Karpas-422 (cell line): ENCODE measurements around the gene NFIA. TPM values are rescaled to one million over a fixed set of nuclear protein-coding genes. Genes with fewer than 3 reads are reported as not detected.
A peak's percentile ranks its signal among the peaks of the same experiment; 100 is the strongest.

Experiments
- DNase-seq: peaks from one replicate; pipeline ENCODE4 v3.0.0-alpha.2; 2015
- H2AFZ ChIP-seq: fragments of 200-600 bp; sonication (generic); 2 replicates; pipeline ENCODE4 v1.6.1; 2014; ENCODE audit warnings: antibody characterized with exemption, low read length, mixed read lengths
- H3K27ac ChIP-seq: fragments of 200-600 bp; sonication (generic); 2 replicates; pipeline ENCODE4 v1.5.1; 2014; ENCODE audit warnings: mild to moderate bottlenecking, low read length, moderate library complexity
- H3K27me3 ChIP-seq: fragments of 200-600 bp; sonication (generic); 2 replicates; pipeline ENCODE4 v1.6.1; 2014; ENCODE audit warnings: low read length, mixed read lengths
- H3K36me3 ChIP-seq: fragments of 200-600 bp; sonication (generic); 2 replicates; pipeline ENCODE4 v1.6.1; 2014; ENCODE audit warnings: low read length, mixed read lengths; ENCODE audit not compliant: insufficient read depth
- H3K4me1 ChIP-seq: fragments of 200-600 bp; sonication (generic); 2 replicates; pipeline ENCODE4 v1.6.1; 2014; ENCODE audit warnings: mild to moderate bottlenecking, low read length, mixed read lengths
- H3K4me2 ChIP-seq: fragments of 200-600 bp; sonication (generic); 2 replicates; pipeline ENCODE4 v1.6.1; 2014; ENCODE audit warnings: low read length, low read depth, mild to moderate bottlenecking; ENCODE audit not compliant: poor library complexity, severe bottlenecking
- H3K4me3 ChIP-seq: fragments of 200-600 bp; sonication (generic); 2 replicates; pipeline ENCODE4 v1.5.1; 2014; ENCODE audit warnings: mild to moderate bottlenecking, antibody characterized with exemption, low read length, mixed read lengths
- H3K79me2 ChIP-seq: fragments of 200-600 bp; sonication (generic); 2 replicates; pipeline ENCODE4 v1.6.1; 2014; ENCODE audit warnings: mild to moderate bottlenecking, low read length, mixed read lengths
- H3K9ac ChIP-seq: fragments of 200-600 bp; sonication (generic); 2 replicates; pipeline ENCODE4 v1.6.0; 2014; ENCODE audit warnings: low read length
- H3K9me2 ChIP-seq: fragments of 200-600 bp; sonication (generic), shearing (Covaris generic); replicated peaks from 2 replicates; pipeline ENCODE4 v1.6.0; 2014; ENCODE audit warnings: mild to moderate bottlenecking, low read length, moderate library complexity; ENCODE audit not compliant: insufficient read depth
- H3K9me3 ChIP-seq: fragments of 300-700, 200-600 bp; sonication (generic); 2 replicates; pipeline ENCODE4 v1.6.1; 2014; ENCODE audit warnings: low read length, mixed read lengths
- H4K20me1 ChIP-seq: fragments of 200-600 bp; sonication (generic); 2 replicates; pipeline ENCODE4 v1.6.1; 2014; ENCODE audit warnings: mild to moderate bottlenecking, antibody characterized with exemption, low read length, low read depth; ENCODE audit not compliant: insufficient read depth
- total RNA-seq: library from RNA; depleted of rRNA; stranded (reverse); fragments of >200 nt; shearing (Covaris generic); gene quantifications from 2 replicates; pipeline ENCODE4 v1.2.3, GENCODE V29; 2014; ENCODE audit warnings: low replicate concordance

The NFIA gene
- total RNA-seq, 1 experiment from 2014 or later, result 38.3 TPM

DNA sequence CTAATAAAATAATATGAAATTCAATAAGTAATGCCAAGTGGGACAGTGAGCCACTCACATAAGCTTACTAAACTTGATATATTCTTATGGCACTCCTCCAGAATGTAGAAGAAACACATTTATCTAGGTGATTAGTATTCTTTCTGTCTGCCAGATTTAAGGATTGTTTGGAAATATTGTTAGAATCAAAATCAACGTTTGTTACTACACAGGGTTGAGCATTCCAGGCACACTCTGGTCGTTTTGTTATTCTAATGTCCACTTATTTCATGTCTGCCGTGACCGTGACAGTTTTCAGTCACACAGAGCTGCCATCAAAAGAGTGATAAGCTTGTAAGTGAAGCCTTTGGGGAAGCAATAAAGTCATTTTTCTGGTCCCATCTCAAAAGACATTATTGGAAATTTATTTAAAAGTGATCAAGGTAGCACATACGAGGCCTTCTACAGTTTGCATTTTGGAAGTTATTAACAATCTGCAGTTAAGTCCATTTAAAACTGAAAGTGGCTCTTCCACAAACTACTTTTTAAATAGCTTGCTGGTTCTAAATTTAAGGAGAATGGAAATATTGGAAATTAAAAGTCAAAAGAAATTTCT lies 38.0 kb downstream of the NFIA start:
- peak overlapping the region; percentile 50 for H3K9ac ChIP-seq
- H3K9me3 ChIP-seq, result no peaks in the 10 kb centered on the region
- H3K27ac ChIP-seq, result peak overlapping the region; percentile 58
- no peaks in the 10 kb centered on the region for H3K27me3 ChIP-seq
- no peaks in the 10 kb centered on the region for H3K36me3 ChIP-seq
- H3K4me2 ChIP-seq, result peak overlapping the region; percentile 56
- peak overlapping the region; percentile 35 for H3K4me3 ChIP-seq
- no peaks in the 10 kb centered on the region for H4K20me1 ChIP-seq
- no peak for DNase-seq
- H3K9me2 ChIP-seq, result no peaks in the 10 kb centered on the region
- peaks cover 63% of the 10 kb centered on the region for H3K4me1 ChIP-seq
- H3K79me2 ChIP-seq, result peaks cover 79% of the 10 kb centered on the region
- no peak overlapping the region for H2AFZ ChIP-seq

DNA sequence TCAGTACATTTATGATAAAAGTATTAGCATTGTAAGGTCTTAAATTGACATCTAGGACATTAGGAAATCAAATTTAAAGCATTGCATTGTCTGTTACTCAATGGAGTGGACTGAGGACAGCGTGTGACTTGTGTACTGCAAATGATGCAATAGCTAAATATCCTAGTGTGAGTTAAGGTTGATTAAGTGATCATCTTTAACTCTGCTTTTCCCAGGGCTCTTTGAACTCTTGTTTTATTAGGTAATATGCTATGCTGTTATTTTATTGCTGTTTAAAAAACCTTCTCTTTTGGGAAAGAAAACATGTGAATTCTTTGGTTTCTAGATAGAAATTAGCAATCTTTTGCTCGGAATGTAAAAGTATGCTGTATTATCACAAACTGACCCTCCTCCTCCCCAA lies 38.6 kb downstream of the NFIA start:
- Histone ChIP-seq H2AFZ (no peak overlapping the region), H3K9me2 (no peaks in the 10 kb centered on the region), H3K79me2 (peaks cover 75% of the 10 kb centered on the region), H4K20me1 (no peaks in the 10 kb centered on the region), H3K4me1 (peaks cover 63% of the 10 kb centered on the region), H3K4me2 (peak overlapping the region; percentile 56), H3K27me3 (no peaks in the 10 kb centered on the region), H3K9ac (peak overlapping the region; percentile 50), H3K9me3 (no peaks in the 10 kb centered on the region), H3K36me3 (no peaks in the 10 kb centered on the region), H3K4me3 (peak overlapping the region; percentile 35; the same call in 1 of the 2 replicates), H3K27ac (peak overlapping the region; percentile 58; the same call in 1 of the 2 replicates)
- no peak for DNase-seq

DNA sequence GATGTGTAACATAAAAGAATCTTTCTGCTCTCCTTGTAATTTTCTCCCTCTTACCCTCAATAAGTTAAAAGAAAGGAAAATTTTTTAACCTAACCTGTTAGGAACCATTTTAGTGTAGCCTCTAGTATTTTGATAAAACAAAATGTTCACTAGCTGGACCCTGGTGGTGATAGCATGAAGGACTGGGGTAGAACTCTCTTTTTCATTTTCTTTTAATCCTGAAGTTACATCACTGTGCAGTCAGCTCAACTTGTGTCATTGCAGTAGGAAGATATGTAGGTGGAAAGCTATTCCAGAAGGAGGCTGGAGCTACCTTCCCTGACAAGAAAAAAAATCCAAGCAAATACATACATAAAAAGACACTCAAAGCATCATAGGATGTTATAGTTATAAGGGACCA lies 39.3 kb downstream of the NFIA start:
- H3K4me3 ChIP-seq, result no peak overlapping the region
- H3K79me2 ChIP-seq, result peaks cover 69% of the 10 kb centered on the region
- H3K27me3 ChIP-seq, result no peaks in the 10 kb centered on the region
- H2AFZ ChIP-seq, result no peak overlapping the region
- no peak overlapping the region for H3K9ac ChIP-seq
- H3K27ac ChIP-seq, result peak overlapping the region; percentile 58
- H3K4me2 ChIP-seq, result peak overlapping the region; percentile 21
- no peaks in the 10 kb centered on the region for H3K36me3 ChIP-seq
- no peaks in the 10 kb centered on the region for H3K9me2 ChIP-seq
- H4K20me1 ChIP-seq, result no peaks in the 10 kb centered on the region
- DNase-seq, result no peak
- peaks cover 63% of the 10 kb centered on the region for H3K4me1 ChIP-seq
- no peaks in the 10 kb centered on the region for H3K9me3 ChIP-seq

DNA sequence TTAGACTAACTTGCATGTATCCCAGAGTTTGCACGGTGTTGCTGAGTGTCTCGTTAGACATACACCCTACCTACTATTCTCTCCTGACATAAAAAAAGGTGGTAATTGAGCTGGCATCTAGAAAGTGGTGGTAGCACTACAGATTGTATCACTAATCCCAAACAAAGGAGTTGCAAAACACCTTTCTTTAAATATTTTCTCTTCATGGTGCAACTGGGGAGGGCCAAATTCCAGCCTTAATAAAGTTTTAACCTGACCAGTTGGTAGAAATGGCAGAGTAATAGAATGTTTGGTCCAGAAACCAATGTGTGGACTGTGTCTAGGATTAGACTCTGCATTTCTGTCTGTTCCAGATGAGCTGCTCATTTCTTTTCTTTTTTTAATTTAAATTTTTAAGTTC lies 40.0 kb downstream of the NFIA start:
- Histone ChIP-seq H2AFZ (no peak overlapping the region), H3K9me2 (no peaks in the 10 kb centered on the region), H3K9ac (no peak overlapping the region), H3K9me3 (no peaks in the 10 kb centered on the region), H4K20me1 (no peaks in the 10 kb centered on the region), H3K36me3 (no peaks in the 10 kb centered on the region), H3K27ac (peak overlapping the region; percentile 58), H3K27me3 (no peaks in the 10 kb centered on the region), H3K4me2 (peak overlapping the region; percentile 31), H3K79me2 (peaks cover 66% of the 10 kb centered on the region), H3K4me1 (peaks cover 63% of the 10 kb centered on the region), H3K4me3 (no peak overlapping the region)
- no peak for DNase-seq

DNA sequence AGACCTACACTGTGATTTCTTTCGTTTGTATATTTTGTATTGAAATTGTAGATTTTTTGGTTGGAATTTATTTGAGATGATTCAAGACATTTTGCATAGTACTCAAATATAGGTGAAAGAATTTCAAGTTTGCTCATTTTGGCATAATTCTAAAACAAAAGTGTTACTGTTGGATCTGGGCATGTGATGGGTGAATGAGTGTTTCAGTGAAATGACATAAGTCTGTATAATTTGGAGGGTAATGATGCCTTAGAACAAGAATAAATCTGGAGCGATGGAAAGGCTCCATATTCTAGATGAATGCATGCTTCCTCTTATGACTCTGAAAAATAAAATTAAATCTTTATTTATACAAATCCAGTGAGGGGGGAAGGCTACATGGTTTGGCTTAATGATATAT lies 41.0 kb downstream of the NFIA start:
- H3K4me2 ChIP-seq, result no peak overlapping the region
- peaks cover 61% of the 10 kb centered on the region for H3K79me2 ChIP-seq
- H3K9me3 ChIP-seq, result no peaks in the 10 kb centered on the region
- H2AFZ ChIP-seq, result no peak overlapping the region
- no peaks in the 10 kb centered on the region for H3K36me3 ChIP-seq
- H3K4me1 ChIP-seq, result peaks cover 63% of the 10 kb centered on the region
- H4K20me1 ChIP-seq, result no peaks in the 10 kb centered on the region
- no peak overlapping the region for H3K4me3 ChIP-seq
- peak overlapping the region; percentile 58; the same call in 1 of the 2 replicates for H3K27ac ChIP-seq
- DNase-seq, result no peak
- no peaks in the 10 kb centered on the region for H3K27me3 ChIP-seq
- no peaks in the 10 kb centered on the region for H3K9me2 ChIP-seq
- H3K9ac ChIP-seq, result no peak overlapping the region

DNA sequence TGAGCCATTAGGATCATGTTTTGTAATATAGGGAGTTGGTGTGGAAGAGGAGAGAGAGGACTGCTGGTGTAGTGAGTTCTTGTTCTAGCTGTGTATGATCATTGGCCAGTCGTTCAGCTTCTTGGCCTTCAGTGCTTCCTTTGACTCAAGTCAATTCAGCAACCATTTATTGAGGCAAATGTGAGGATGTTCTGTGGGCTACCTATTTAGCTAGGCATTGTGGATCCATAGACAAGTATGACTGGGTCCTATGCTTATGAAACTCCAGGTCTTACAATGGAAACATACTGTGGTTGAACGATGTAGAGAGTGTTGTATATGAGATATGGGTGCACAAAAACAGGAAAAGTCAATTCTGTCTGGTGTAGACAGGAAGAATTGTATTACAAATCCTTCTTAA lies 41.7 kb downstream of the NFIA start:
- no peaks in the 10 kb centered on the region for H3K9me3 ChIP-seq
- H3K27me3 ChIP-seq, result no peaks in the 10 kb centered on the region
- H4K20me1 ChIP-seq, result no peaks in the 10 kb centered on the region
- H3K4me3 ChIP-seq, result no peak overlapping the region
- peaks cover 56% of the 10 kb centered on the region for H3K4me1 ChIP-seq
- no peak overlapping the region for H3K4me2 ChIP-seq
- no peaks in the 10 kb centered on the region for H3K9me2 ChIP-seq
- H3K9ac ChIP-seq, result no peak overlapping the region
- no peak overlapping the region for H2AFZ ChIP-seq
- H3K36me3 ChIP-seq, result no peaks in the 10 kb centered on the region
- no peak for DNase-seq
- peaks cover 54% of the 10 kb centered on the region for H3K79me2 ChIP-seq
- H3K27ac ChIP-seq, result no peak overlapping the region; the same call in 1 of the 2 replicates

DNA sequence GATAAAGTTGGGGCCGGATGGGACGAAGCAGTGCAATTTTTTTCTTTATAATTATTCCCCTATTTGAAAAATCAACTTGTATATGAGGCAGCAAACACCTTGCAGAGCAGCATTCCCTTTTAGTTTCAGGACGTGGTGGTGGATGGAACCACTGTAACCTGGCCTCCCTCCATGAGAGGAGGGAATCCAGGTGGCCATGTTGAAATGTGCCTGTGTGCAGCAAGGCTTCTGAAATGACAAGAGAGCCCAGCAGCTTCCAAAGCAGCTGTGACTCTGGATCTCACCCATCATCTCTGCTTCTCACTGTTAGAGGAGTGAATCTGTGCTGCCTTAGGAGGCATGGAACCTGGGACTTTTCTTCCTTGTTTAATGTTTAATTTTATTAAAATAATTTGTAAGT lies 42.3 kb downstream of the NFIA start:
- H2AFZ ChIP-seq, result no peak overlapping the region
- H3K9me2 ChIP-seq, result no peaks in the 10 kb centered on the region
- H4K20me1 ChIP-seq, result no peaks in the 10 kb centered on the region
- H3K4me2 ChIP-seq, result no peak overlapping the region
- peaks cover 50% of the 10 kb centered on the region for H3K79me2 ChIP-seq
- no peak overlapping the region for H3K9ac ChIP-seq
- no peaks in the 10 kb centered on the region for H3K9me3 ChIP-seq
- no peak overlapping the region for H3K27ac ChIP-seq
- no peak overlapping the region for H3K4me3 ChIP-seq
- DNase-seq, result no peak
- peaks cover 50% of the 10 kb centered on the region for H3K4me1 ChIP-seq
- H3K27me3 ChIP-seq, result no peaks in the 10 kb centered on the region
- no peaks in the 10 kb centered on the region for H3K36me3 ChIP-seq

DNA sequence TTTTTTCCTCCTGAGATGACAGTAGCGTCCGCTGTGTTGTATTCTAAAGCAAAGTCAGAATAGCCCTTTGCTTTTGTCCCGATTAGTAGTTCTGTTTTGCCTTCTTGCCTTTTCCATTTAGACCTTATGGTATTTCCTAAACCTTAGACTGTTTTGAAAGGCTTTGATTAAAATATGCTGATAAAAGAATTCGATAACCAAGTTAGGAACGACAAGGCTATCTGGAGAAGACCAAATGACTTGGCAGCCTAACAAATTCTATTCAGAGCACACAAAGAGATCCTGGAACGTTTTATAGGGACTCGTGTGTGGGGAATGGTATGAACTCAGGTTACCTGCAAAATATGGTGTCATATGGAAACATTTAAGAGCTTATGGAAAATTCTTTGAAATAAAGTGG lies 42.9 kb downstream of the NFIA start:
- Histone ChIP-seq H3K4me2 (no peak overlapping the region), H3K4me3 (no peak overlapping the region), H2AFZ (no peak overlapping the region), H3K36me3 (no peaks in the 10 kb centered on the region), H3K27me3 (no peaks in the 10 kb centered on the region), H3K9me3 (no peaks in the 10 kb centered on the region), H3K79me2 (peaks cover 50% of the 10 kb centered on the region), H3K9ac (no peak overlapping the region), H3K4me1 (peaks cover 50% of the 10 kb centered on the region), H4K20me1 (no peaks in the 10 kb centered on the region), H3K9me2 (no peaks in the 10 kb centered on the region), H3K27ac (no peak overlapping the region)
- DNase-seq, result no peak
